ENCODE measurements around the gene SMARCD1.

The SMARCD1 gene

GRCh38 chr12:50084775-50085614 lies at the start of gene SMARCD1:
TSS of gene SMARCD1 (plus strand) at chr12:50085342. CDS start at chr12:50085370, 28 bp downstream.
- DNase-seq (ENCODE audit: low spot score) = peak; percentile 94

- DNase-seq (ENCODE audit: low spot score) = no peak
Observed at GRCh38 chr12:50038336-50038735, 46.8 kb upstream of the SMARCD1 start.

- DNase-seq (ENCODE audit: low spot score) = peak; percentile 79
Observed at GRCh38 chr12:50039151-50039835, 45.8 kb upstream of the SMARCD1 start.

GRCh38 chr12:50040657-50041056 lies 44.5 kb upstream of the SMARCD1 start:
- no peak for DNase-seq (ENCODE audit: low spot score)

DNA sequence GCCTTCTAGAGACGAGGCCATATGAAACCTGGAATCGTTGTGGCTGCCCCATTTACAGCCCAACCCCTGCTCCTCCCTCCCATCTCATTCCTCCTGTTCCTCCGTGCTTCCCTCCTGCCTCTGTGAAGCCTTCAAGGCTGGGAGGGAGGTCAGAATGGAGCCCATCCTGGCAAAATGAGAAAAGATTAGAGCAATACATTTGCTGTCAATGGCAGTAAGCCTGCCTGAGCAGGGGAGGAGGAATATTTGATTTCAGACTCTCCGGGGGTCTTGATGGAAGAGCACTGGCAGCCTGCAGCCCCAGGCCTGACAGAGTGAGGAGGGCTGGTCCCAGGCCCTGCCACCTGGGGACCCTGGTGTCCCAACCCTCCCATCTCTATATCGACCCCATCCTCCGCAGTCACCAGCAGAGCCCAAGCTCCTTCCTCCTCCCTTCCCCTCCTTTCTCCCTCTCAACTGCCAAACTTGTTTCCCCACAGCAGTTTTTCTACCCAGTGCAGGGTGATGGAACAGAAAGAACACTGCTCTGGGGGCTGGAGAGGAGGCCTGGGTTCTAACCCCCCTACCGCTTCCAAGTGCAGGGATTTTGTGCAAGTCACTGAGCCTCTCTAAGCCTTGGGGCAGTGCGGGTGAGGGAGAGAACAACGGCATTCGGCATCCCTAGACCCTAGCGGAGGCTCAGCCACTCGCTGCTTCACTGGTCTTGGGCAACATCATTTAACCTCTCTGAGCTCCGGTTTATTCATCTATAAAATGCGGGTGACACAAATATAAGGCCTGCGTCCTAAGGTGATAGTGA lies 43.9 kb upstream of the SMARCD1 start:
- DNase-seq (ENCODE audit: low spot score) = no peak

GRCh38 chr12:50041962-50042361 lies 43.2 kb upstream of the SMARCD1 start:
- no peak for DNase-seq (ENCODE audit: low spot score)

- DNase-seq (ENCODE audit: low spot score) = no peak
Observed at GRCh38 chr12:50042693-50043092, 42.4 kb upstream of the SMARCD1 start.

GRCh38 chr12:50043308-50043707 lies 41.8 kb upstream of the SMARCD1 start:
- no peak for DNase-seq (ENCODE audit: low spot score)

DNA sequence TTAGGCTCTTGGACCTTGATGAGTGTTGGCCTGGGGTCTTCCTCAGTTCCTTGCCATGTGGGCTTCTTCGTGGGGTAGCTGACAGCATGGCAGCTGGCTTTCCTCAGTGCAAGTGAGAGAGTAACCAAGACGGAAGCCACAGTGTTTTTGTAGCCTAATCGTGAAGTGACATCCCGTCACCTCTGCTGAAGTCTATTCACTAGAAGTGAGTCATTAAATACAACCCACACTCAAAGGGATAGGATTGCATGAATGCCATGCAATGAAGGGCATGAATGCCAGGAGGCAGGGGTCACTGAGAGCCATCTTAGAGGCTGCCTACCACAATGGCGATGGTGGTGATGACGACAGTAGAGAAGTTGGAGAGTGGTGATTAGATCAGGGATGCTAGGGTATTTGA lies 41.3 kb upstream of the SMARCD1 start:
- DNase-seq (ENCODE audit: low spot score) = no peak

DNA sequence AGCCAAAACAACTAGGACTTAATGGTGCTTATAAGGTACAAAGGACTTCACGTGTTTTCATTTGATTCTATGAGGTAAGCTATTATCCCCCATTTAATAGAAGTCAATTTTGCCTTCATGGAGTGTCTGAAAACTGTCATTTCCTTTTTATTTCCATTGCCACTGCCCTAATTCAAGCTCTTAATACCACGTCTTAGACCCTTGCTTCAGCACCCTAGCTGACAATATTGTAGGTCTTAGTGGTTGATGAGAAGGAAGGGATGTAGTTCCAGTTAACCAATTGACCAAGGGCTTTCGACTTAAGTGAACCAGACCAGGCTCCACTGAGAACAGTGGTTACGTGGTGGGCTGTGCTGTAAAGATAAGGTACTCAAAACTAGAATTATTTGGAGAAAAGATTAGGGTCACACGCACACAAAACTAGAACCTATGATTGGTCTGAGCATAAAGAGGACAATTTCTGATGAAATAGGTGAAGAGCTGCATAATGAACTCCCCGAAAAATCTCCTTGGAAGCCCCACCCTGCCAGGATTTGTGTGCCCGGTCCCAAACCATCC lies 37.4 kb upstream of the SMARCD1 start:
- no peak for DNase-seq (ENCODE audit: low spot score)

- no peak for DNase-seq (ENCODE audit: low spot score)
Observed at GRCh38 chr12:50049254-50050118, 35.7 kb upstream of the SMARCD1 start.

- DNase-seq (ENCODE audit: low spot score) = no peak
Observed at GRCh38 chr12:50050119-50050385, 35.1 kb upstream of the SMARCD1 start.

- peak; percentile 77 for DNase-seq (ENCODE audit: low spot score)
Observed at GRCh38 chr12:50050410-50051098, 34.6 kb upstream of the SMARCD1 start.

GRCh38 chr12:50051101-50051806 lies 33.9 kb upstream of the SMARCD1 start:
- no peak for DNase-seq (ENCODE audit: low spot score)

DNA sequence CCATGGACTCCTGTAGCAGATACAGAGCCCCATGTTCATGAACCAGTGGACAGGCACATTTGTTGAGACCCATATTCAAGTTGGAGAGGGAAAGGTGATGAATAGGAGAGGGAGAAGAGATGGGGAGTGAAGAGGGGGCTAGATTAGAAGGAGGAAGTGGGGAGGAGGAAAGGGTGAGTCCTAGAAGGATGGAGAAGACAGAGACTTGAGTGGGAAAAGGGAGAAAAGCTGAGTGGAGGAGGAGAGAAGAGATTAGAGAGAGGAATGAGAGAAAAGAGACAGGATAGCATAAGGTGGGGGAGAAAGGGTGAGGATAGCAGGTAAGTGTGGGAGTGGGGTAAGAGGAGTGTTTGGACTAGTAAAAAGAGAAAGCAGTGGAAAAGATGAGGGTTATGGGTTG lies 32.6 kb upstream of the SMARCD1 start:
- no peak for DNase-seq (ENCODE audit: low spot score)

GRCh38 chr12:50052964-50053363 lies 32.2 kb upstream of the SMARCD1 start:
- no peak for DNase-seq (ENCODE audit: low spot score)

GRCh38 chr12:50053583-50053982 lies 31.6 kb upstream of the SMARCD1 start:
- no peak for DNase-seq (ENCODE audit: low spot score)

DNA sequence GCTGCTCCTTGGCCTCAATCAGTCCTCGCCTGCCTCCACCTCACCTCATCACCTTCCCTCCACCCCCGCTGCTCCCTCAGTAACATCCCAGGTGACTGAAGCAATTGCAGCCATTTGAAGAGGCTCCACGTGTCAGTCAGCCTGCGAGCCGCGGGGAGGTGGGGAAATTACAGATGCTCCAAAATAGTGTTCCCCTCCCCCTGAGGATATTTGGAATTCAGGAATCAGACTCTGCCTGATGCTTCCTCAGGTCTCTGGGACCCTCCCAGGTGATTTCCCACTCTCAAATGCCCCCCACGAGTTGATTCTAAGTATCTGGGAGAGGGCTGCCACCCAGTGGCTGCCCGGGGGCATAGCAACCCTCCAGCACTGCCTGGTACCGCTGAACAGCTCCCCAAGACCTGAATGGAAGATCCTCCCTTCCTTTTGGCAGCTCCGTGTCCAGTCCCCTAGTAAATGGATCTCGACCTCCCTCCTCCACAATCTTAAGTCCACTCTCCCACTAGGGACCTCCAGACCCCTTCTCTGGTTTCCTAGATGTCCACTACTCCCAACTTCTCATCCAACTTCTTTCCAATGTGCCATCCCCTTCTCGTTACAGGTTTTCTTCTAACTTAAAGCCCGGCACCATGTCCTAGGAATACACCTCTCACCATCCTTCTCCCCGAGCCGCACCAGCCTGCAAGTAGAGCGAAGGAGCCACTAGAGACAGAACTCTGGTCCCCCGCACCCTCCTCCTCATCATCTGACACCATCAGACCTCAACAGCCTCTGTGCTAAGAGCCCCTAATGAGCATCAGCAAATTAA lies 29.1 kb upstream of the SMARCD1 start:
- peak; percentile 80 for DNase-seq (ENCODE audit: low spot score)

DNA sequence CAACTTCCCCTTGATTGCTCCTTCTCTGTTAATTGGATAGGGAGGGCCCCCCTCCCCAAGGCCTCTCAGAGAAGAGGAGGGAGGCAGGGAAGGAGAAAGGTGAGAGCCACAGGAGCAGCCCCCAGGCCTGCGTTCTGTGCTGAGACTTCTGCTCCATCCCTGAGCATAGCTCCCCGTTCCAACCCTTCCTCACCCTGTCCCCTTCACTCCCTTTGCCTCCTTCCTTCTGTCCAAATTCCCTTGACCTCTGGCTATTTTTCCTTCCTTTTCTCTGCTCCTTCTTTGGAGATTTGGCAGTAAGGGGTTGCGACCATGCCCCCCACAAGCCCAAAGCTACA lies 28.5 kb upstream of the SMARCD1 start:
- no peak for DNase-seq (ENCODE audit: low spot score)
